Heart right ventricle (tissue), 16 donors: ENCODE measurements around the gene ACHE. TPM values are rescaled to one million over a fixed set of nuclear protein-coding genes. Genes with fewer than 3 reads are reported as not detected.

Experiments used
- ATAC-seq, 8 donors: fragments of 200-7000 bp; cut with Tn5 transposase; one replicate each; pipeline ENCODE4 v1.9.1; 2020; ENCODE audit warnings: mild to moderate bottlenecking in 8 of 8, moderate library complexity in 8 of 8, moderate number of reproducible peaks in 1 of 8
- DNase-seq, 2 donors: peaks; one replicate each; pipeline ENCODE4 v3.0.0-alpha.2; 2020
- H3K27ac ChIP-seq, 10 donors: fragments of 200-600 bp; sonication (generic) in 2 of 10; one replicate each; pipeline versions ENCODE4 v1.5.0 to v1.8.0; 2020 to 2022; ENCODE audit warnings: mild to moderate bottlenecking in 3 of 10
- H3K27me3 ChIP-seq, 7 donors: fragments of 200-600 bp; one replicate each; pipeline ENCODE4 v1.8.0; 2021 to 2022; ENCODE audit warnings: mild to moderate bottlenecking in 2 of 7
- H3K36me3 ChIP-seq, 9 donors: fragments of 200-600 bp; sonication (generic) in 1 of 9; one replicate each; pipeline versions ENCODE4 v1.5.0 to v1.8.0; 2020 to 2022; ENCODE audit warnings: mild to moderate bottlenecking in 2 of 9
- H3K4me1 ChIP-seq, 9 donors: fragments of 200-600 bp; sonication (generic) in 1 of 9; one replicate each; pipeline versions ENCODE4 v1.5.0 to v1.8.0; 2020 to 2022; ENCODE audit warnings: mild to moderate bottlenecking in 4 of 9
- H3K4me3 ChIP-seq, 10 donors: fragments of 200-600 bp; sonication (generic) in 2 of 10; one replicate each; pipeline versions ENCODE4 v1.5.0 to v1.8.0; 2020 to 2022; ENCODE audit warnings: mild to moderate bottlenecking in 7 of 10, moderate library complexity in 2 of 10
- H3K9me3 ChIP-seq, 11 donors: fragments of 200-600 bp in 10 of 11; sonication (generic) in 2 of 11; one replicate each; pipeline versions ENCODE4 v1.5.0 to v1.8.0; 2013 to 2022; ENCODE audit warnings: mild to moderate bottlenecking in 2 of 11, control low read depth in 1 of 11, moderate library complexity in 1 of 11
- WGBS, 2 donors: extraction: QIAGEN DNeasy Blood & Tissue Kit; methylation state at CpG; one replicate each; pipeline ENCODE4 v1.1.7; 2013; ENCODE audit warnings: inconsistent platforms in 1 of 2; 5-methylcytosine and 5-hydroxymethylcytosine counted together
- intact Hi-C, 10 donors: fragments of 100-400 bp; cut with DNase I; formaldehyde crosslinking; loops; one replicate each; pipeline versions ENCODE4 v1.11.1 to v1.14.2; 2022
- polyA plus RNA-seq, 2 donors: library from polyadenylated mRNA; stranded (reverse); fragments of 200-250 nt; gene quantifications; one replicate each; pipeline ENCODE4 v1.2.3, GENCODE V29; 2013
- total RNA-seq, 10 donors: library from RNA; stranded (reverse); fragmentation: NEBNext Ultra II Directional in 3 of 10; extraction: Animal tissue kit (Norgen Biotek cat#: 25700) in 3 of 10; gene quantifications; one replicate each; pipeline versions ENCODE4 v1.2.1 to v1.2.4, GENCODE V29; 2021 to 2023
- TF ChIP-seq, protein P1 (sequence below), 9 donors: fragments of 200-600 bp; sonication (generic) in 2 of 9; IDR thresholded peaks; one replicate each; pipeline versions ENCODE4 v1.5.0 to v1.8.0; 2021 to 2022; ENCODE audit warnings: antibody characterized with exemption in 9 of 9, mild to moderate bottlenecking in 5 of 9, moderate library complexity in 1 of 9
- donor health status: Arrhythmogenic right ventricular cardiomyopathy.
- donor health status: ischemic (EF 13 %, LVEDD 7.1; RV severe dilation, severe dysfunction).
- donor health status: healthy with polysubstance abuse.
- donor health status: DM: no; HTN: yes; CAD: no.
- donor health status: DM: no; HTN: no; CAD: no.
- donor health status: ischemic (EF 25% LVEDD 6.9; RV normal size, moderate dysfunction).
- donor health status: ischemic (EF 25% LVEDD 5.7; RV mildly dilated, moderate dysfunction).
- donor health status: healthy.
- donor health status: DM: yes; HTN: yes; CAD: no.
- donor health status: Ischemic cardiomyopathy.
- donor health status: ischemic (EF 35%, LVEDD 5.7; RV mildly dilated, moderate dysfunction).
- donor health status: nonischemic (EF 11% LVEDD 7.7; RV severe dilation, severe dysfunction).
- donor health status: DM: yes; HTN: yes; CAD: no.
- donor health status: PGD.
- donor health status: ischemic (EF 29% LVEDD 5.4; RV normal size, mild dysfunction).
- donor health status: nonischemic (EF 23%, LVEDD 6.1; RV moderate dilation, normal function).

Gene ACHE
- total and polyA plus RNA-seq, 12 donors = 0.27 to 1.1 (median 0.81) TPM

DNA sequence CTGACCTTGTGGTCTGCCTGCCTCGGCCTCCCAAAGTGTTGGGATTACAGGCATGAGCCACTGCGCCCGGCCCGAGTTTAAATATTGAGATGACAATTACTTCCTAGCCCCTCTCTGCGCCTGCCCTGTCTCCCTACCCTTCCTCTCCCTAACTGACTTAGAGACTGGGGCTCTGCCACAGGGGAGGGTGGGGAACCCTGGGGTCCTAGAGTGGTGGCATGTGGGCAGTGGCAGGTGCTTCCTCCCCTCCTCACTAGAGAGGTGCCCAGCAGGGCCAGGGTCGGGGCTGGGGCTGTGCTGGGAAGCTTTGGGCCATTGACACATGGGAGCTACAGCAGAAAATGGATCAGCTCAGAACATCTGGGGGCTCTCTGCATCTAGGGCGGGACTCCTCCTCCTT is 7.0 kb upstream of the ACHE start:
- no peaks in the 10 kb centered on the region for H3K36me3 ChIP-seq
- ATAC-seq (no peak), DNase-seq (no peak)
- H3K4me1 ChIP-seq = no peaks in the 10 kb centered on the region
- 83 to 88% methylated on average over 7 of the region's 7 CpGs for whole genome bisulfite sequencing, 2 donors
- peaks cover 0 to 44% (median 30%) of the 10 kb centered on the region in 7 donors for H3K27me3 ChIP-seq
- TF ChIP-seq, protein P1, sequence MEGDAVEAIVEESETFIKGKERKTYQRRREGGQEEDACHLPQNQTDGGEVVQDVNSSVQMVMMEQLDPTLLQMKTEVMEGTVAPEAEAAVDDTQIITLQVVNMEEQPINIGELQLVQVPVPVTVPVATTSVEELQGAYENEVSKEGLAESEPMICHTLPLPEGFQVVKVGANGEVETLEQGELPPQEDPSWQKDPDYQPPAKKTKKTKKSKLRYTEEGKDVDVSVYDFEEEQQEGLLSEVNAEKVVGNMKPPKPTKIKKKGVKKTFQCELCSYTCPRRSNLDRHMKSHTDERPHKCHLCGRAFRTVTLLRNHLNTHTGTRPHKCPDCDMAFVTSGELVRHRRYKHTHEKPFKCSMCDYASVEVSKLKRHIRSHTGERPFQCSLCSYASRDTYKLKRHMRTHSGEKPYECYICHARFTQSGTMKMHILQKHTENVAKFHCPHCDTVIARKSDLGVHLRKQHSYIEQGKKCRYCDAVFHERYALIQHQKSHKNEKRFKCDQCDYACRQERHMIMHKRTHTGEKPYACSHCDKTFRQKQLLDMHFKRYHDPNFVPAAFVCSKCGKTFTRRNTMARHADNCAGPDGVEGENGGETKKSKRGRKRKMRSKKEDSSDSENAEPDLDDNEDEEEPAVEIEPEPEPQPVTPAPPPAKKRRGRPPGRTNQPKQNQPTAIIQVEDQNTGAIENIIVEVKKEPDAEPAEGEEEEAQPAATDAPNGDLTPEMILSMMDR (IDR thresholded peaks at IDR 0.05) = no peak
- intact Hi-C loops = loop anchor here in 2 of 10 donors (5.0 to 10.0 kb wide), 2 partner anchors 155 to 1358 kb away; no protein-coding TSS in a partner anchor
- peaks cover 0 to 10% (median 0%) of the 10 kb centered on the region in 11 donors for H3K9me3 ChIP-seq
- H3K4me3 ChIP-seq = no peak overlapping the region
- no peak overlapping the region for H3K27ac ChIP-seq

DNA sequence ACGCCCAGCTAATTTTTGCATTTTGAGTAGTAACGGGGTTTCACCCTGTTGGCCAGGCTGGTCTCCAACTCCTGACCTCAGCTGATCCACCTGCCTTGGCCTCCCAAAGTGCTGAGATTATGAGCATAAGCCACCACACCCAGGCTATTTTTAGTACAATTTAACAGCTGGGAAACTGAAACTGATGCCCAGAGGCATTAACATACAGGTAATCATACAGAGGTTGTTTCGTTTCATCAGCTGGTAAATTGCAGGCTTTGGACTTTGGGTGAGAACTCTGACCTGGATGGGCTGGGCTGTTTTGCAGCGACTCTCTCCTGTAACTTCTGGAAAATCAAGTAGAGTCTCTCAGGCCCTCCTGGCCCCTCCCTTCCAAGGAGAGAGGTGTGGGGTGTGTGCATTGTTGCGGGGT is 6.2 kb upstream of the ACHE start:
- ATAC-seq (no peak), DNase-seq (no peak)
- WGBS, 2 donors = 73 to 82% methylated on average over 5 of the region's 5 CpGs
- Histone ChIP-seq H3K27ac (no peak overlapping the region), H3K4me3 (no peak overlapping the region), H3K27me3 (peaks cover 0 to 51% (median 35%) of the 10 kb centered on the region in 7 donors), H3K9me3 (peaks cover 0 to 8% (median 0%) of the 10 kb centered on the region in 11 donors), H3K4me1 (peaks cover 0 to 6% (median 0%) of the 10 kb centered on the region in 9 donors), H3K36me3 (no peaks in the 10 kb centered on the region)
- intact Hi-C loops = loop anchor here in 2 of 10 donors (5.0 to 10.0 kb wide), 2 partner anchors 155 to 1357 kb away; no protein-coding TSS in a partner anchor
- TF ChIP-seq, protein P1 (IDR thresholded peaks at IDR 0.05) = no peak

DNA sequence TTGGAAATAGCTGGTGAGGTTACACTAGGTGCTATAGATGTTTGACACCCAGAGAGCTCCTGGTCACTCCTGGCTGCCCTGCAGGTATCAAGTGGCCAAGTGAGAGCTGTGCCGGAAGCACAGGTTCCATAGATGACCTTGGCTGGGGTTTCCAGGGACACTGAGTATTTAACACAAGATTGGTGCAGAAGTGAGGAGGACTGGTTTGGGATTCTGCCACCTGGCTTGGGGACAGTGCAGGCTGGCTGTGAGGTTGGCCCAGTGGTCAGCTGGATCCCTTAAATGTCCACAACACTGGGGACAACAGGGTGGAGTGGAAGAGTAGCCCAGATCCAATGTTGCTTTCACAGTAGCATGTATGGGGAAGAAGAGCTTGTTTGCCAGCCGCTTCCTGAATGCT is 5.3 kb upstream of the ACHE start:
- Histone ChIP-seq H3K27ac (no peak overlapping the region), H3K36me3 (no peaks in the 10 kb centered on the region), H3K4me3 (no peak overlapping the region), H3K27me3 (peaks cover 4 to 59% (median 42%) of the 10 kb centered on the region in 7 donors), H3K9me3 (no peaks in the 10 kb centered on the region), H3K4me1 (peaks cover 0 to 12% (median 4%) of the 10 kb centered on the region in 9 donors)
- ATAC-seq (no peak), DNase-seq (no peak)
- intact Hi-C loops = loop anchor here in 2 of 10 donors (5.0 to 10.0 kb wide), 2 partner anchors 156 to 1356 kb away; no protein-coding TSS in a partner anchor
- TF ChIP-seq, protein P1 (IDR thresholded peaks at IDR 0.05) = no peak
- WGBS, 2 donors = 76 to 78% methylated on average over 2 of the region's 2 CpGs

DNA sequence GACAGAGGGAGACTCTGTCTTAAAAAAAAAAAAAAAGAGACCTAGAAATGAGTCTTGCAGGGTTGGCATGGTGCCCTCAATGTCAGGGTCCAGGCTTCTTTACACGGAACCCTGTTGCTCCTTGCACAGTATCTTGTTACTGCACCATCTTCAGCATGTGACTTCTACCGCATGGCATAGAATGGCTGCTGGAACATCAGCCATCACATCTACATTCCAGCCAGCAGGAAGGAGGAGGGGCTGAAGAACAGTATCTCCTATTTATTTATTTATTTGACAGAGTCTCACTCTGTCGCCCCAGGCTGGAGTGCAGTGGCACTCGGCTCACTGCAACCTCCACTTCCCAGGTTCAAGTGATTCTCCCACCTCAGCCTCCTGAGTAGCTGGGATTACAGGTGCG is 3.7 kb upstream of the ACHE start:
- no peak for ATAC-seq
- TF ChIP-seq, protein P1 (IDR thresholded peaks at IDR 0.05) = no peak
- no peak overlapping the region for H3K4me3 ChIP-seq
- H3K4me1 ChIP-seq = peaks cover 0 to 25% (median 16%) of the 10 kb centered on the region in 9 donors
- H3K27ac ChIP-seq = no peak overlapping the region
- H3K27me3 ChIP-seq = peaks cover 13 to 75% (median 58%) of the 10 kb centered on the region in 7 donors
- intact Hi-C loops = loop anchor here in 7 of 10 donors (5.0 to 10.0 kb wide), 6 partner anchors 68 to 385 kb away; partner anchors contain the start of gene MUC12 (in 1 of the 7)
- H3K9me3 ChIP-seq = no peaks in the 10 kb centered on the region
- no peaks in the 10 kb centered on the region for H3K36me3 ChIP-seq
- WGBS, 2 donors = 94 to 96% methylated on average over 5 of the region's 5 CpGs
- DNase-seq = no peak
